Cardiac muscle cell (in vitro differentiated cells and primary cell): ENCODE measurements around the gene LILRB5. TPM values are rescaled to one million over a fixed set of nuclear protein-coding genes. Genes with fewer than 3 reads are reported as not detected.
"Not testable (repeated sequence)": the region's sequence is repeated elsewhere in the genome, so short reads cannot be mapped to it uniquely, and the experiment has no call there.

Source experiments
- DNase-seq, 2 donors: peaks; one replicate each; pipeline versions ENCODE4 v3.0.0 to v3.0.0-alpha.2; 2010 to 2017; ENCODE audit warnings: low read depth in 1 of 2, low spot score in 1 of 2
- H3K27ac ChIP-seq: fragments of 200-600 bp; sonication (generic); 2 replicates; pipeline ENCODE4 v1.5.1; 2016
- H3K27me3 ChIP-seq: fragments of 200-600 bp; sonication (generic); 2 replicates; pipeline ENCODE4 v1.6.0; 2016; ENCODE audit warnings: control low read depth
- H3K36me3 ChIP-seq: fragments of 200-600 bp; sonication (generic); 2 replicates; pipeline ENCODE4 v1.5.1; 2016; ENCODE audit warnings: control low read depth
- H3K4me1 ChIP-seq: fragments of 200-600 bp; sonication (generic); 2 replicates; pipeline ENCODE4 v1.8.1; 2017; ENCODE audit warnings: low read depth, mild to moderate bottlenecking, mixed run types
- H3K4me3 ChIP-seq: fragments of 200-600 bp; sonication (generic); 2 replicates; pipeline ENCODE4 v1.5.1; 2016; ENCODE audit warnings: mild to moderate bottlenecking
- H3K9me3 ChIP-seq: fragments of 200-600 bp; sonication (generic); 2 replicates; pipeline ENCODE4 v1.5.1; 2017; ENCODE audit warnings: low read depth, mild to moderate bottlenecking, control low read depth
- polyA plus RNA-seq: library from polyadenylated mRNA; unstranded; fragments of >200 nt; fragmentation: Nextera tagmentation; extraction: Ambion mirVana; gene quantifications from 2 replicates; pipeline ENCODE4 v1.2.1, GENCODE V29; 2016
- total RNA-seq: library from RNA; depleted of rRNA; stranded (reverse); fragments of >200 nt; gene quantifications from 2 replicates; pipeline ENCODE4 v1.2.3, GENCODE V29; 2016
- TF ChIP-seq, protein P1 (sequence below): IDR thresholded peaks from 2 replicates; pipeline ENCODE4 v1.5.1; 2012; ENCODE audit warnings: low read depth, mild to moderate bottlenecking, low read length

LILRB5 gene
- total and polyA plus RNA-seq, 2 experiments from 2014 or later: not detected

DNA sequence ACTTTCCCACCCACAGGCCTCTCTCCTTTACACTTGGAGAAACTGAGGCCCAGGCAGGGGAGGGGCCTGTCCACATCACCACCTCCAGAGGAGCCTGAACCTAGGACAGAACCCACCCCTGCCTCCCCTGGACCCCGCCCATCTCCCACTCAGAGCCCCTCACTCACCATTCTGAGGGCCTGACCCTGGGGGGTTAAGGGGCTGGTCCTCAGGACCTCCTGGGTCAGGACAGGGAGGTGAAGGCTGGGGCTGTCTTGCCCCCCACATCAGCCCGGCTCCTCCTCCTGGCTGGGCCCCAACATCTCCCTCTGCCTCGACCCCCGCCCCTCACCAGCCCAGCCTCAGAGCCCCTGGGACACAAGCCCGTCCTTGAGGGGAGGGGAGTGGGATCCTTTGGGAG, 37.4 kb downstream of the LILRB5 start:
- H3K27me3 ChIP-seq, H3K4me1 ChIP-seq, H3K4me3 ChIP-seq, DNase-seq, H3K27ac ChIP-seq, H3K9me3 ChIP-seq, H3K36me3 ChIP-seq: not testable (repeated sequence)

DNA sequence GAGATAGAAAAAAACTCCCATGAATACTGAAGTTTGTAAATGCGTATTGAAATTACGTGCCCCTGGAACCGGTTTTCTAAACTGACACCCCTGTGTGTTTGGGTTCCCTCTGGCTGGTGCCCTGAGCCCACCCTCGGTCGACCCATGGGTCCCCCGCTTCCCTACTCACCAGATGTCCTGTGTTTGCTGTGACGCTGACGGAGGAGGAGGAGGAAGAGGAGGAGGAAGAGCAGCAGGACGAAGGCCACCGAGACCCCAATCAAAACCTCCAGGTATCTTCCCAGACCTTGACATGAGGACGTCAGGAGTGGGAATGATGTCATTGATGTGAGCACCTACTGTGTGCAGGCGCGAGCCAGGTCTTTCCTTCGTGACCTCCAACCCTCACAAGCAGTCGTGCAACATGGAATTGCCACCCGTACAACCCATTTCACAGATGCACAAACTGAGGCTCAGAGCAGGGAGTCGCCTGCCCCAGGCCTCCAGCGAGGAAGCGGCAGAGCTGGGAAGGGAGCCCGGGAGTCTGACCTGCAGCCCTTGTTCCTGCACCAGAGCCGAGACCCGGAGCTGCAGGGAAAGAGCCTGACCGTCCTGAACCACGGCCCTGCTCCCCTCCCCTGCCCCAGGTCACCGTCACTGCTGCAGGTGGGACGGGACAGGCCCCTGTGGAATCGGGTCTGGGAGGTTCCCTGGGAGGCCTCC, 38.0 kb downstream of the LILRB5 start:
- no peaks in the 10 kb centered on the region for H3K27me3 ChIP-seq
- H3K27ac ChIP-seq: no peak overlapping the region
- DNase-seq: no peak
- no peak overlapping the region for H3K4me3 ChIP-seq
- TF ChIP-seq, protein P1, sequence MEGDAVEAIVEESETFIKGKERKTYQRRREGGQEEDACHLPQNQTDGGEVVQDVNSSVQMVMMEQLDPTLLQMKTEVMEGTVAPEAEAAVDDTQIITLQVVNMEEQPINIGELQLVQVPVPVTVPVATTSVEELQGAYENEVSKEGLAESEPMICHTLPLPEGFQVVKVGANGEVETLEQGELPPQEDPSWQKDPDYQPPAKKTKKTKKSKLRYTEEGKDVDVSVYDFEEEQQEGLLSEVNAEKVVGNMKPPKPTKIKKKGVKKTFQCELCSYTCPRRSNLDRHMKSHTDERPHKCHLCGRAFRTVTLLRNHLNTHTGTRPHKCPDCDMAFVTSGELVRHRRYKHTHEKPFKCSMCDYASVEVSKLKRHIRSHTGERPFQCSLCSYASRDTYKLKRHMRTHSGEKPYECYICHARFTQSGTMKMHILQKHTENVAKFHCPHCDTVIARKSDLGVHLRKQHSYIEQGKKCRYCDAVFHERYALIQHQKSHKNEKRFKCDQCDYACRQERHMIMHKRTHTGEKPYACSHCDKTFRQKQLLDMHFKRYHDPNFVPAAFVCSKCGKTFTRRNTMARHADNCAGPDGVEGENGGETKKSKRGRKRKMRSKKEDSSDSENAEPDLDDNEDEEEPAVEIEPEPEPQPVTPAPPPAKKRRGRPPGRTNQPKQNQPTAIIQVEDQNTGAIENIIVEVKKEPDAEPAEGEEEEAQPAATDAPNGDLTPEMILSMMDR: no peak
- no peaks in the 10 kb centered on the region for H3K9me3 ChIP-seq
- H3K36me3 ChIP-seq: no peaks in the 10 kb centered on the region
- H3K4me1 ChIP-seq: peaks cover 3% of the 10 kb centered on the region

DNA sequence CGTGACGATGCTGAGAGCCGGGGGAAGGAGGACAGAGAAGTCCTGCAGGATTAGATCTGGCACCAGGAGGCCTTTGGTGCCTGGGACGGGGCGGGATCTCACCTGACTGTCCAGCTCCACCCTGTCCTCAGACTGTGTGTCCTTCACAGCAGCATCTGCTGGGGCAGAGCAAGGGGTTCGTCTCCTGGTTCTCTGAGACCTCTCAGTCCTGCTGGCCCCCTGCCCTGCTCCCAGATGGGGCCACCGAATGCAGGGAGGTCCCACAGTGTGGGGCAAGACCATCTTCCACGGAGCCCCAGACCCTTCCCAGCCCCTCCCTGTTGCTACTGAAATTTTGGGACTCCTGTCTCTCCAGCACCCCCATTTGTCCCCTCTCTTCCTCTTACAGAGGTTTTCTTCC, 38.8 kb downstream of the LILRB5 start:
- no peak overlapping the region for H3K27ac ChIP-seq

DNA sequence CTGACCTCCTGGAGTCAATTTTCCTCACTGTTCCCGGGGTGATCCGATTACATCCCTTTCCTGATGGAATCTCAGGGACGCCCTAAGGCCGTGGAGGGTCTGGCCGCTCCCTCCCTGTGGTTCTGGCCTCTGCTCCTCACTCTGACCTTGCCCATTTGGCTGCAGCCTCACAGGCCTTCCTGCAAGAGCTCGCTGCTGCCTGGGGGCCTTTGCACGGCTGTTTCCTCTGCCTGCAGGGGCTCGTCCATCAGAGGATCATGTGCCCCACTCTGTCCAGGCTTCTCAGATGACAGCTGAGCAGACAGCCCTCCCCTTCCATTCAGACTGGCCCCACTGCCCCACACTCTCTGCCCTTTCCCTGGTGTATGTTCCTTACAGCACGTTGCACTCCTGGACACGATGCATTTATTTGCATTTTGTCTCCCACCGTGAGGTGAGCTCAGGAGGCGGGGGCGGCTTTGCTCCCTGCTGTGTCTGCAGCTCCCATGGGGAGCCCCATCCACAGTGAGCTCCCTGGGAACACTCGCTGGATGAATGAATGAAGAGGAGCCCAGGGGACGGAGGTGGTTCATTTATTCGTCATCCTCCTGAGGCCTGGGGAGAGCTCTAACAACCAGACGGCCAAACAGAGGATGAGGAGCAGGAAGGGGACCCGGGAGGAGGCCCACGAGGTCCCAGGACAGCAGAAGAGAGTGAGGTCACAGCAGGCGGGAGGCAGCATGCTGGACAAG, 39.4 kb downstream of the LILRB5 start:
- H3K27me3 ChIP-seq, H3K9me3 ChIP-seq, DNase-seq, H3K4me1 ChIP-seq, H3K36me3 ChIP-seq, H3K4me3 ChIP-seq, H3K27ac ChIP-seq: not testable (repeated sequence)

More for the DNA sequence above, 38.8 kb downstream of the LILRB5 start:
- peaks cover 6% of the 10 kb centered on the region for H3K4me1 ChIP-seq
- no peak overlapping the region for H3K4me3 ChIP-seq
- DNase-seq: no peak
- no peaks in the 10 kb centered on the region for H3K9me3 ChIP-seq
- H3K36me3 ChIP-seq: no peaks in the 10 kb centered on the region
- no peaks in the 10 kb centered on the region for H3K27me3 ChIP-seq
- TF ChIP-seq, protein P1: no peak

DNA sequence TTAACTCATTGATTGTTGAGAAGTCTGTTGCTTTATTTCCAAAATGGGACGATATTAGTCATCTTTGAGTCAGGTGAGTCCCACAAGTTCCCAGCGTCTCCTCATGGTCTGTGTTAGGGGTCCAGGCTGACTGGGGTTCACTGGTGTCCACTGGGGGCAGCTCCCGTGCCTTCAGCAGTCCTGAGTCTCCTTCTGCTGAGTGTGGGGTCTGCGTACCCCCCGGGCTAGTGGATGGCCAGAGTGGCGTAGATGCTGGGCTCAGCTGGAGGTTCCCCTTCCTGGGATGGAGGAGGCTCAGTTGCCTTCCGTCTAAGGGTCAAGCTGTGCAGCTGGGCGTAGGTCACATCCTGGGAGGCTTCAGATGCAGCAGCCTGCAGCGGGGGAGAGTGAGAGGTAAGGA, 40.2 kb downstream of the LILRB5 start:
- TF ChIP-seq, protein P1: no peak
- no peak overlapping the region for H3K4me3 ChIP-seq
- H3K27me3 ChIP-seq: no peaks in the 10 kb centered on the region
- H3K4me1 ChIP-seq: peaks cover 3% of the 10 kb centered on the region
- no peak overlapping the region for H3K27ac ChIP-seq
- H3K36me3 ChIP-seq: no peaks in the 10 kb centered on the region
- DNase-seq: no peak
- no peaks in the 10 kb centered on the region for H3K9me3 ChIP-seq

DNA sequence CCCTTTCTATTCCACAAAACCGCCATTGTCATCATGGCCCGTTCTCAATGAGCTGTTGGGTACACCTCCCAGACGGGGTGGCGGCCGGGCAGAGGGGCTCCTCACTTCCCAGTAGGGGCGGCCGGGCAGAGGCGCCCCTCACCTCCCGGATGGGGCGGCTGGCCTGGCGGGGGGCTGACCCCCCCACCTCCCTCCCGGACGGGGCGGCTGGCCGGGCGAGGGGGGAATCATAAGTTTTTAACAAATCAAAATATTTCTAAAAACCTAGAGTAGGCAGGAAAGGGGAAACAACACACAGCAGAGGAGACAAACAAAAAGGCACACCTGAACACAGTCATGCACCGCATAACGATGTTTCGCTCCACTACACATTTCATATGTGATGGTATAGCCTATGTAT, 42.3 kb downstream of the LILRB5 start:
- H3K36me3 ChIP-seq: not testable (repeated sequence)

DNA sequence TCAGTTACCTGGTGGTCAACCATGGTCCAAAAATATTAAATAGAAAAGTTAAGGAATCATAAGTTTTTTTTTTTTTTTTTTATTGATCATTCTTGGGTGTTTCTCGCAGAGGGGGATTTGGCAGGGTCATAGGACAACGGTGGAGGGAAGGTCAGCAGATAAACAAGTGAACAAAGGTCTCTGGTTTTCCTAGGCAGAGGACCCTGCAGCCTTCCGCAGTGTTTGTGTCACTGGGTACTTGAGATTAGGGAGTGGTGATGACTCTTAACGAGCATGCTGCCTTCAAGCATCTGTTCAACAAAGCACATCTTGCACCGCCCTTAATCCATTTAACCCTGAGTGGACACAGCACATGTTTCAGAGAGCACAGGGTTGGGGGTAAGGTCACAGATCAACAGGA, 42.9 kb downstream of the LILRB5 start:
- H3K27me3 ChIP-seq, H3K27ac ChIP-seq, H3K36me3 ChIP-seq, H3K4me3 ChIP-seq, DNase-seq, H3K9me3 ChIP-seq: not testable (repeated sequence)
- H3K4me1 ChIP-seq: peaks cover 20% of the 10 kb centered on the region

More for the DNA sequence above, 42.3 kb downstream of the LILRB5 start:
- not testable (repeated sequence) for H3K9me3 ChIP-seq, H3K4me3 ChIP-seq, H3K27me3 ChIP-seq, H3K27ac ChIP-seq, DNase-seq
- peaks cover 15% of the 10 kb centered on the region for H3K4me1 ChIP-seq
